HepG2 (cell line): Measurements from ENCODE around the gene SH2D1B. TPM values are rescaled to one million over a fixed set of nuclear protein-coding genes. Genes with fewer than 3 reads are reported as not detected.

Experiments
- ELF1 ChIP-seq: sonication (generic); formaldehyde crosslinking; IDR thresholded peaks from 2 replicates; pipeline ENCODE4 v1.4.0; 2020; ENCODE audit warnings: missing genetic modification reagents
- KDM2A ChIP-seq: sonication (generic); formaldehyde crosslinking; IDR thresholded peaks from 2 replicates; pipeline ENCODE4 v1.4.0; 2020; ENCODE audit warnings: low read depth, missing genetic modification reagents, borderline replicate concordance
- SUZ12 ChIP-seq: fragments of 150-350 bp; IDR thresholded peaks from 2 replicates; pipeline ENCODE4 v1.6.1; 2014; ENCODE audit warnings: low read depth, low read length
- THAP9 ChIP-seq: sonication (generic); formaldehyde crosslinking; IDR thresholded peaks from 2 replicates; pipeline ENCODE4; 2020; ENCODE audit warnings: missing genetic modification reagents, mild to moderate bottlenecking, borderline replicate concordance
- ZNF230 ChIP-seq: sonication (generic); formaldehyde crosslinking; IDR thresholded peaks from 2 replicates; pipeline ENCODE4 v1.4.0; 2020; ENCODE audit warnings: mild to moderate bottlenecking, missing genetic modification reagents
- polyA plus RNA-seq, 8 experiments: library from polyadenylated mRNA; depleted of rRNA in 3 of 8; stranded (reverse) in 7 of 8; unstranded in 1 of 8; fragments of >200 nt; fragmentation: Illumina TruSeq in 4 of 8; extraction: Trizol in 4 of 8; gene quantifications; 2 replicates each; pipeline versions ENCODE4 v1.2.1 to v1.2.3, GENCODE V29; 2011 to 2016; ENCODE audit warnings: low read depth in 4 of 8, missing spikeins in 1 of 8, mixed read lengths in 1 of 8; ENCODE audit not compliant: insufficient read depth in 1 of 8
- total RNA-seq, 5 experiments: library from RNA; depleted of rRNA; stranded (reverse); fragments of >200 nt; fragmentation: Illumina TruSeq; extraction: Trizol; gene quantifications; 2 replicates each; pipeline ENCODE4 v1.2.3, GENCODE V29; 2016; ENCODE audit warnings: low read depth in 1 of 5
- TF ChIP-seq, protein P1 (sequence below): IDR thresholded peaks from 2 replicates; pipeline ENCODE4 v1.6.1; 2016; ENCODE audit warnings: low read depth, borderline replicate concordance
- TF ChIP-seq, protein P2 (sequence below): sonication (generic); formaldehyde crosslinking; IDR thresholded peaks from 2 replicates; pipeline ENCODE4 v1.4.0; 2020; ENCODE audit warnings: mild to moderate bottlenecking, missing genetic modification reagents

The SH2D1B gene
- total and polyA plus RNA-seq, 2 of the 13 experiments (the other 11 are each of a cell fraction or from before 2014, with no cell fraction given), result not detected

DNA sequence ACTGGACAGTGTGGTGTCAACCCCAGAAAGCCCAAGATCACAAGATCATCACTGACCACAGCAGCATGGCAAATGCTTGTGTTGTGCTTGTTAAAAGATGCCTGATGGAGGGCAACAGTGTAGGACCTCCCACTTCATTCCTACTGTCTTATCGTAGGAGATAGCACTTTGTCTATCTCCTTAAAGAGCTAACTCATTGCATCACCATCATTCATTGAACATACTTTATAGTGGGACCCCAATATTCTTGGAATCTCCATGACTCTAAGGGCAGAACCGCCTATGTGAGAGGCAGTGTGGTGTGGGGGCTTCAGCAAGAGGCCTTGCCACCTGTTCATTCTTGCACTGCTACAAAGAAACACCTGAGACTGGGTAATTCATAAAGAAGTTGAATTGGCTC, 5.0 kb upstream of the SH2D1B start (continued):
- no peak for TF ChIP-seq ELF1 (CRISPR knock-in tag)
- TF ChIP-seq ZNF230 (CRISPR knock-in tag), result no peak
- TF ChIP-seq, protein P1, sequence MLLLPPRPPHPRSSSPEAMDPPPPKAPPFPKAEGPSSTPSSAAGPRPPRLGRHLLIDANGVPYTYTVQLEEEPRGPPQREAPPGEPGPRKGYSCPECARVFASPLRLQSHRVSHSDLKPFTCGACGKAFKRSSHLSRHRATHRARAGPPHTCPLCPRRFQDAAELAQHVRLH (CRISPR knock-in tag), result no peak
- TF ChIP-seq SUZ12, result no peak
- TF ChIP-seq, protein P2, sequence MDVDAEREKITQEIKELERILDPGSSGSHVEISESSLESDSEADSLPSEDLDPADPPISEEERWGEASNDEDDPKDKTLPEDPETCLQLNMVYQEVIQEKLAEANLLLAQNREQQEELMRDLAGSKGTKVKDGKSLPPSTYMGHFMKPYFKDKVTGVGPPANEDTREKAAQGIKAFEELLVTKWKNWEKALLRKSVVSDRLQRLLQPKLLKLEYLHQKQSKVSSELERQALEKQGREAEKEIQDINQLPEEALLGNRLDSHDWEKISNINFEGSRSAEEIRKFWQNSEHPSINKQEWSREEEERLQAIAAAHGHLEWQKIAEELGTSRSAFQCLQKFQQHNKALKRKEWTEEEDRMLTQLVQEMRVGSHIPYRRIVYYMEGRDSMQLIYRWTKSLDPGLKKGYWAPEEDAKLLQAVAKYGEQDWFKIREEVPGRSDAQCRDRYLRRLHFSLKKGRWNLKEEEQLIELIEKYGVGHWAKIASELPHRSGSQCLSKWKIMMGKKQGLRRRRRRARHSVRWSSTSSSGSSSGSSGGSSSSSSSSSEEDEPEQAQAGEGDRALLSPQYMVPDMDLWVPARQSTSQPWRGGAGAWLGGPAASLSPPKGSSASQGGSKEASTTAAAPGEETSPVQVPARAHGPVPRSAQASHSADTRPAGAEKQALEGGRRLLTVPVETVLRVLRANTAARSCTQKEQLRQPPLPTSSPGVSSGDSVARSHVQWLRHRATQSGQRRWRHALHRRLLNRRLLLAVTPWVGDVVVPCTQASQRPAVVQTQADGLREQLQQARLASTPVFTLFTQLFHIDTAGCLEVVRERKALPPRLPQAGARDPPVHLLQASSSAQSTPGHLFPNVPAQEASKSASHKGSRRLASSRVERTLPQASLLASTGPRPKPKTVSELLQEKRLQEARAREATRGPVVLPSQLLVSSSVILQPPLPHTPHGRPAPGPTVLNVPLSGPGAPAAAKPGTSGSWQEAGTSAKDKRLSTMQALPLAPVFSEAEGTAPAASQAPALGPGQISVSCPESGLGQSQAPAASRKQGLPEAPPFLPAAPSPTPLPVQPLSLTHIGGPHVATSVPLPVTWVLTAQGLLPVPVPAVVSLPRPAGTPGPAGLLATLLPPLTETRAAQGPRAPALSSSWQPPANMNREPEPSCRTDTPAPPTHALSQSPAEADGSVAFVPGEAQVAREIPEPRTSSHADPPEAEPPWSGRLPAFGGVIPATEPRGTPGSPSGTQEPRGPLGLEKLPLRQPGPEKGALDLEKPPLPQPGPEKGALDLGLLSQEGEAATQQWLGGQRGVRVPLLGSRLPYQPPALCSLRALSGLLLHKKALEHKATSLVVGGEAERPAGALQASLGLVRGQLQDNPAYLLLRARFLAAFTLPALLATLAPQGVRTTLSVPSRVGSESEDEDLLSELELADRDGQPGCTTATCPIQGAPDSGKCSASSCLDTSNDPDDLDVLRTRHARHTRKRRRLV (CRISPR knock-in tag), result no peak
- no peak for TF ChIP-seq THAP9
- TF ChIP-seq KDM2A (CRISPR knock-in tag), result no peak
